Esophagus mucosa (tissue), 1 donor: ENCODE data around the gene LMCD1. TPM values are rescaled to one million over a fixed set of nuclear protein-coding genes. Genes with fewer than 3 reads are reported as not detected.

Experiments used
- ATAC-seq: fragments of 200-7000 bp; cut with Tn5 transposase; one replicate; pipeline ENCODE4 v1.9.1; 2020
- total RNA-seq: library from RNA; stranded (reverse); gene quantifications from one replicate; pipeline ENCODE4 v1.2.4, GENCODE V29; 2023
- donor health status: DM: yes; HTN: yes; CAD: no.

The LMCD1 gene
- total RNA-seq, 1 donor from 2014 or later: 13.0 TPM

- ATAC-seq: no peak
Observed at GRCh38 chr3:8506571-8507061, 5.0 kb downstream of the LMCD1 start.

DNA sequence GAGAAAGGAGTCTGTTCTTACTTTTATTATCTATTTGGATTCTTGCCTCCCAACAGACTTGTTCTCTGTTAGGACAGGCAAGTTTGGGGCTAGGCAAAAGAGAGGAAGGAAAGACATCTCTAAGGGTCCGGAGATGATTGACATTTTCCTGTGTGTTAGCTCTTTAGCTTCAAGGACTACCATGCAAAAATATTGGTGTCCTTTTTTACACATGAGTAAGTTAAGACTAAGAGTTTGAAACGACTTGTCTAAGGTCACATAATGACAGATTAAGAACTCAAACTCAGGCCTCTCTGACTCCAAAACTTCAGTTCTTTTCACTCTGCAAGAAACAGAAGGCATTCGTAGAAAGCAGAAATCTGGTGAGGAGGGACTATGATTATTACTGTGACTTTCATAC, 5.9 kb downstream of the LMCD1 start:
- ATAC-seq: no peak

DNA sequence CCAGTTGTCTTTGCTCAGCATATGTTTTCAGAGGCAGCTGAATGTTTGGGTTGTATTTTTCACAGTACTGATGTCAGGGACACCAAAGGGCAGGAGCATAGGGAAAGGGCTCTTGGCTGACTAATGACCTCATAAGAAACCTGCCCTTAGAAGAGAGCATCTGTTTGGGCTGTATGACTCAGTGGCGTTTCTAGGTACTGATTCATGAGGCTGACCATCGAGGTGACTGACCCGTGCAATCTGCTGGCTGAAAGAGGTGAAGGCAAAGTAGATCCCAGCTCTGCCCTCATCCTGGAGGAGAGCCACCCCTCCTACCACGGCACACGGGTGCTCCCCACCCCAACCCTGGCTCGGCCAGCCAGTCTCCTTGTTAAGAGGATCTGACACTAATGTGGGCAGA, 8.3 kb downstream of the LMCD1 start:
- peak; percentile 62 for ATAC-seq

GRCh38 chr3:8512234-8512633, 10.6 kb downstream of the LMCD1 start:
- ATAC-seq: no peak

DNA sequence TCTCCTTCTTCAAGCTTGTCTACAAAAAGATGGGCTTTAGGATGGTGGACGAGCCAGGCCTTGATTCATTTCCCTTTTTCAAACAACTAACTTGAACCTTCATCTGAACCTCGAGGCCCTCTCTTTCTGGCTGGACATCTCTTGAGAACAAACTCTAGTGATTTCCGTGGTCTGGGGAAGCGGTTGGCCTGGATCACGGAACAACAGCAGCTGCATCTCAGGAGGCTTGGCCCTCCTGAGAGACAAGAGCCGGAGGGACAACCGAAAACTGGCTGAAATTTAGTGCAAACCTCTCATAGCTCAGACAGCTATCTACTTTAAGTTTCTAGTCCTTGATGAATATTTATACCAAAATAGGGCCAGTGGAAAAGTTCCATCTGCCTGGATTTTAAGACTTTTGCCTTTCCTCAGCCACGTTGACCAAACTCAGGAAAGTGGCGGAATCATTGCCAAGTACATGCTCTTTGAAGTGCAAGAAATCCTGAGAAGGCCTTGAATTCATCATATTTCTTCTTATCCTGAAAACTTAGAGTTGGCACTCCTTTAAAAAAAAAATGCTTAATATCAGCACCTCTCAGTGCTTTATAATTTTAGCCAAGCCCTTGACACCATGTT, 14.5 kb downstream of the LMCD1 start:
- ATAC-seq: no peak

- no peak for ATAC-seq
Observed at GRCh38 chr3:8516783-8517182, 15.2 kb downstream of the LMCD1 start.

DNA sequence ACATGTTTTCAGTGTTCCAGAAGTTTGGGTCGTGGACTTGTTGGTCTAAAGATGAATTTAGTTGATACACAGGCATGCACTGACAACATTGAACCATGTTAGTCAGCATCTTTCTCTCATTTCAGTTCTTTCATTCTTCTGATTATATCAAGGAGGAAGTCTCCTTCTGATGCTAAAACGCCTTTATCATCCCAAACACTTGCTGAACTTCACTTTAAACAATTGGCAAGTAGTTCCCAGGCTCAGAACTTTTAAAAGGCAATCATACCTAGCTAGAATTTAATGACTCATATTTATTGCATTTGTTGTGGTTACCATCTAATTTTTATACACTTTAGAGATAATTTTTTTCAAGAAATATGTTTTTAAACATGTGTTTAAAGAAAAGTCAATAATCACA, 15.9 kb downstream of the LMCD1 start:
- no peak for ATAC-seq

DNA sequence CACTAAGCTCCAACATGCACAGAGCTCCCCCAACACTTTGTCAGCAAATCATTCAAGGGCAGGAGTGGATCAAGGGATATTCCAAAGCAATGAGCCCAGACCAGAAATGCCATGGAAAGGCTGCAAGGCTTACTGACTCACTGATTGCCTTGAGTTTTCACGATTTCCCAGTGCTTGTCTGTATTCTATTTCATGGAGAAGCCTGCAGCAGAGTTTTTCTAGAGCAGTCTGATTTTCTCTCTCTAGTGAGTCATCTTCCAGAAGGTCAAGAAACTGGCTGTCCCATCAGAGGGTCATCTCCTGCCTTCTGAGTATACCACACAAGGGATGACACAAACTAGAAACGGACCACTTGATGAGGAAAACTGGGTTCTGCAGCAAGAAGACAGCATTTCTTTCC, 16.5 kb downstream of the LMCD1 start:
- no peak for ATAC-seq

DNA sequence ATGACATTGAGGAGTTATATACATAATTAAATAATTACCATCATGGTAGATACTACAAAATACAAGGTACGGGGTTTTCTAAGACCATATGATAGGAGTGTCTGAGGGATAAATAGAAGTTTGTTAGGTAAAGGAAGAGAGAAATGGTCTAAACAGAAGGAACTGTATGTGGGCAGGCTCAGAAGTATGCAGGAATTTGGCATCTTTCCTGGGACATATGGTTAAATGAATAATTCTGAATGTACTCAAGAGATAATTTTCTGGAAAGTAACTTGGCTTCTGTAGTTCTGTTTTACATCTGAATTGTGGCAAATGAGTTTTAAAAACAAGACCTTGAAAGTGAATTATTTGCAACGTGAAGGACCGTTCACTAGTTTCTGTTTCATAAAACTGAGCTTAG, 17.5 kb downstream of the LMCD1 start:
- ATAC-seq: no peak

DNA sequence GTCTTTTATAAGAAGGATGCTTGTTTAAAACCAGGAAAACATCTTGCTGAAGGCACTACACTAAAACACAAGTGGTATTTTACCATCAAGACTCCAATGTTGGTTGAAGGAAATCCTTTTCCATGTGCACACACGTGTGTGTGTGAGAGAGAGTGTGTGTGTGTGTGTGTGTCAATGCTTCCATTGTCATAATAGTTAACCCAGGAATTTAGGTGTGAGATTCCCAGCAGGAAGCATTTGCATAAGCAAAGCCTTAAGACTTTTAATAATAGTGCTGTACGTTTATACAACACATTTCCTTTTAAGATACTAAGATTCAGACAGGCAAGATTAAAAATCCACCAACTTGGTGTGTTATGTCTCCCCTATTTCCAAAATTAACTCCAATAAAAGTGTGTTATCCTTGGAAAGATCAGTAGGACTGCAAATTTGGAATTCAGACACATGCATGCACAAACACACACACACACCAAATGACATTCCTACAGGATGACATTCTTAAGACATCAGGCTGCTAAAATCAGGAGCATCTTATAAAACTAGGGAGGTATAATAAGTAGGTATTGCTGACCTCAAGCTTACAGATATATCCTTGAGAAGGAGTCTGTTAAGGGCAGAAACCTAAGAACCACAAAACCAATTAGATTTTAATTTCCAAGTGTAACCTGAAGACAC, 18.3 kb downstream of the LMCD1 start:
- no peak for ATAC-seq

- no peak for ATAC-seq
Observed at GRCh38 chr3:8520816-8521403, 19.3 kb downstream of the LMCD1 start.

GRCh38 chr3:8523041-8523440, 21.4 kb downstream of the LMCD1 start:
- ATAC-seq: no peak

GRCh38 chr3:8524249-8524648, 22.6 kb downstream of the LMCD1 start:
- ATAC-seq: peak; percentile 66

GRCh38 chr3:8524656-8525399, 23.2 kb downstream of the LMCD1 start:
- peak; percentile 73 for ATAC-seq

GRCh38 chr3:8525893-8526292, 24.3 kb downstream of the LMCD1 start:
- ATAC-seq: peak; percentile 65

GRCh38 chr3:8529181-8529637, 27.6 kb downstream of the LMCD1 start:
- ATAC-seq: no peak

GRCh38 chr3:8529738-8530525, 28.3 kb downstream of the LMCD1 start:
- ATAC-seq: no peak

DNA sequence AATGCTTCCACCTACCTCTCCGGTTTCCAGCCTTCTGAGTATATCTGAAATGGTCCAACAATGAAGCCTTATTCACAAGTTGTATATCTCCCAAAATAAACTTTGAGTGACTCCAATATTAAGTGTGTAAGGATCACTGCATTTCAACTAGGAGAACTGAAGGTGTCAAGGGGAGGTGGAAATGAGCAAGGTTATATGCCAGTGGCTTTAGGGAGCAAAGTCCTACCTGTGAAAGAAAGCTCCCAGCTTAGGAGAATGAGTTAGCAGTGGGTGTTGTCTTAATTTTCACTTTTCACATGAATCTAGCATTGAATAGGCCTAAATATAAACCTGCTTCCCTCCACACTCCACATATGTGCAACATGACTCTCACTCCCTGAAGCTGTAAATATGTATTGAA, 29.0 kb downstream of the LMCD1 start:
- no peak for ATAC-seq

GRCh38 chr3:8532251-8532871, 30.7 kb downstream of the LMCD1 start:
- no peak for ATAC-seq

DNA sequence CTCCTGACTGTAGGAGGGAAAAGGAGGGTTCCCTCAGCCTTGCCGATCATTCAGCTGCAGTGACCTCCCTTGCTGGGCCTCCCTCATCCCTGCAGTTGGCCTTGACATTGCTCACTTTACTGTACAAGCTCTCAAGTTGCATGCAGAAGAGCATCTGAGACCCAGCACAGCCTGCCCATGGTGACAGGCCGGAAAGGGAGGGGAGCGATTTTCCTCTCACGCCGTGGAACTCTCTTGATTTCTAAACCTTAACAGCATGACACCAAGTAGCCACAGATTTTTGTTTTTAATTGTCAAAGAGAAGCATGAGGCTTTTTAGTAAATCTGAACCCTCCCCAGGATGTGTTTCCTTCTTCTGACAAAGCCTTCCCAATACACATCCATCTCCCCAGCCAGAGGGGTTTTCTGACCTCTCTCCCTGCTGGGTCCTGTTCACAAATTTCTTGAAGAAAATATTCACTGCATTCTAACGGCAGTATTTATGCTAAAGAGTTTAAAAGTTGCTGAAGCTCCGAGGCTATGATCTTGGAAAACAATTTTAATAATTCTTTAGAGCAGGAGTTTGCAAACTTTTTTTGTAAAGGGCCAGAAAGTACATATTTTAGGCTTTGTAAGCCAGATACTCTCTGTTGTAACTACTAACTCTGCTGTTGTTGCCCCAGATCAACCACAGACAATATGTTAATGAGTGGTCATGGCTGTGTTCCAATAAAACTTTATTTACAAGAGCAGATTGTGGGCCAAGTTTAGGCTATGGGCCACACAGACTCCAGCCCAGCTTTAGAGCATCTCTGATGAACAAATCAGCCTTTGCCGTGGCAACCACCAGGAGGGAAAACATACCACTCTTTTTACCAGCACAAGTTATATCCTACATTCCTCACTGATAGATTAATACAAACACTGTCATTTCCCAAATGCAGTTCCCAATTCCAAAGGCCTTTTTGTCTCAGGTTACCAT, 34.8 kb downstream of the LMCD1 start:
- no peak for ATAC-seq

DNA sequence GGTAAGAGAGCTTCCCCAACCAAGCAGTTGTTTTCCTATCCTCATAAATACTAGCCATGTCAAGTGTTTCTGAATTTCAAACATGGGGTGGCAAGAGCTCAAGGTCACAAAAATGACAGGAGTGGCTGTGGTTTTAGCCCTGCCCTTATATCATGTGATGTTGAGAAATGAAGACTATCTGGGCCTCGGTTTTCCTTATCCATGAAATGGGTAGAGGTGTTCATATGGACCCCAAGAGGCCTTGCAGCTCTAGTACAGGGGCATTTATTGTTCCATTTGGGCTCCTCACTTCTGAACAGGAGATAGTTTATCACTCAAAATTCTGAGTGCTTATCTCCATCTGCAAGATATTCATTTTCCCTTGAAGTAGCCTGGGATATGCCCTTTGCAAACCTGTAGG, 35.8 kb downstream of the LMCD1 start:
- no peak for ATAC-seq
